ENCODE data around the gene FBXO7.

The FBXO7 gene

GRCh38 chr22:32548039-32548438 is 73.4 kb downstream of the FBXO7 start:
- TF ChIP-seq EZH2phosphoT487 (IDR thresholded peaks at IDR 0.05; ENCODE audit: low read depth) (no peak), CTCF (IDR thresholded peaks at IDR 0.05; ENCODE audit: low read depth, low read length) (no peak)
- Histone ChIP-seq H3K27ac (ENCODE audit: low read length) (no peak overlapping the region), H4K20me1 (ENCODE audit: insufficient read depth, low read length) (no peaks in the 10 kb centered on the region), H3K4me3 (ENCODE audit: low read length) (no peak overlapping the region), H3K9me3 (ENCODE audit: insufficient read depth, low read length) (no peaks in the 10 kb centered on the region), H3K4me1 (ENCODE audit: low read length) (no peaks in the 10 kb centered on the region), H2AFZ (ENCODE audit: low read depth, low read length) (no peak overlapping the region), H3K27me3 (ENCODE audit: low read depth, low read length) (peaks cover 40% of the 10 kb centered on the region; the same call in 1 of the 2 replicates), H3K4me2 (ENCODE audit: low read length) (no peak overlapping the region), H3K9ac (ENCODE audit: low read length) (no peak overlapping the region), H3K36me3 (replicated peaks; ENCODE audit: low read depth, low read length) (no peaks in the 10 kb centered on the region), H3K79me2 (ENCODE audit: low read length) (no peaks in the 10 kb centered on the region)

Data from OCI-LY3 (cell line).